Fibroblast of the conjunctiva (primary cell): ENCODE measurements around the gene NUSAP1.
A peak's percentile ranks its signal among the peaks of the same experiment; 100 is the strongest.
"Not testable (repeated sequence)": the region's sequence is repeated elsewhere in the genome, so short reads cannot be mapped to it uniquely, and the experiment has no call there.

Experiments
- DNase-seq: peaks from one replicate; pipeline ENCODE4 v3.0.0-alpha.2; 2010; ENCODE audit warnings: low read depth

The NUSAP1 gene

GRCh38 chr15:41411441-41411840 lies 78.8 kb downstream of the NUSAP1 start:
- DNase-seq = no peak

- DNase-seq = no peak
Measured at GRCh38 chr15:41416128-41416741, 83.6 kb downstream of the NUSAP1 start.

GRCh38 chr15:41416742-41417417 lies 84.2 kb downstream of the NUSAP1 start, which contains the start of gene RTF1:
Gene RTF1 (plus strand): TSS chr15:41417095. CDS start chr15:41417116, 21 bp downstream.
- peak; percentile 76 for DNase-seq

- DNase-seq = no peak
Measured at GRCh38 chr15:41417418-41418195, 84.9 kb downstream of the NUSAP1 start.

- no peak for DNase-seq
Measured at GRCh38 chr15:41423979-41424659, 91.4 kb downstream of the NUSAP1 start.

GRCh38 chr15:41424809-41425208 lies 92.1 kb downstream of the NUSAP1 start:
- no peak for DNase-seq

GRCh38 chr15:41425907-41426306 lies 93.2 kb downstream of the NUSAP1 start:
- not testable (repeated sequence) for DNase-seq

GRCh38 chr15:41429003-41429890 lies 96.6 kb downstream of the NUSAP1 start:
- no peak for DNase-seq
